Measurements from ENCODE around the gene SLC48A1.

The SLC48A1 gene

GRCh38 chr12:47828976-47829482 is 56.0 kb downstream of the SLC48A1 start:
- DNase-seq = peak in 1 of 2 experiments; percentile 51

- DNase-seq = no peak
These were observed 56.5 kb downstream of the SLC48A1 start for GRCh38 chr12:47829584-47829983.

Measured in activated T-cell treated with anti-CD3 and anti-CD28 coated beads, Interleukin-2, amount 50 U/mL, for 48 hours (primary cell).